Activated CD8-positive, alpha-beta memory T cell treated with anti-CD3 and anti-CD28 coated beads for 48 hours (primary cell): Measurements from ENCODE around the gene MIF.
"Not testable (repeated sequence)": the region's sequence is repeated elsewhere in the genome, so short reads cannot be mapped to it uniquely, and the experiment has no call there.

ENCODE experiments used
- DNase-seq, 3 experiments: peaks; one replicate each; pipeline ENCODE4 v3.0.0-alpha.2; 2020; ENCODE audit warnings: low read depth in 2 of 3, low spot score in 2 of 3

MIF gene

GRCh38 chr22:23900227-23900626, 6.0 kb downstream of the MIF start:
- not testable (repeated sequence) for DNase-seq

- DNase-seq: no peak
Observed at GRCh38 chr22:23901600-23901999, 7.4 kb downstream of the MIF start.

DNA sequence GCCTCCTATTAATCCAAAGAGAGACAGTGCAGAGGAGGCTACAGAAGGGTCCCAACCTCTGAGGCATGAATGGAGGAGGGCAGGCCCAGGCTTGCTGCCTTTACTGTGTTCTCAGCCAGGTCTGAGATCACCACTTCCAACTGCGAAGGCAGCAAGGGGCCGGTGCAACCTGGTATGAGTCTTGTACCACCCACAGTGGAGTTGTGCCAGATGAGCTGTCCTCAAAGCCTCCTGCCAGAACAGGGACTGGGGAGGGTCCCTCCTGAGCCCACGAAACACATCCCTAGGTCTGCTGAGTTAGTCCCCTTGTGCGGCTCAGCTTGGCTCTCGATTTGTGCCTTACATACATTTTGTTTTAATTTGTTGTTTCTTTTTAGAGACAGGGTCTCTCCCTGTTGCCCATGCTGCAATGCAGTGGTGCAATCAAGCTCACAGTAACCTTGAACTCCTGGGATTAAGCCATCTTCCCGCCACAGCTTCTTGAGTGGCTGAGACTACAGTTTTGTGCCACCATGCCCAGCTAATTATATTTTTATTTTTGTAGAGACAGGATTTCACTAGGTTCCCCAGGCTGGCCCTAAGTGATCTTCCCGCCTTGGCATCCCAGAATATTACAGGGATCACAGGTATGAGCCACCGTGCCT, 9.3 kb downstream of the MIF start:
- DNase-seq: no peak

GRCh38 chr22:23904573-23905254, 10.5 kb downstream of the MIF start:
- no peak for DNase-seq

DNA sequence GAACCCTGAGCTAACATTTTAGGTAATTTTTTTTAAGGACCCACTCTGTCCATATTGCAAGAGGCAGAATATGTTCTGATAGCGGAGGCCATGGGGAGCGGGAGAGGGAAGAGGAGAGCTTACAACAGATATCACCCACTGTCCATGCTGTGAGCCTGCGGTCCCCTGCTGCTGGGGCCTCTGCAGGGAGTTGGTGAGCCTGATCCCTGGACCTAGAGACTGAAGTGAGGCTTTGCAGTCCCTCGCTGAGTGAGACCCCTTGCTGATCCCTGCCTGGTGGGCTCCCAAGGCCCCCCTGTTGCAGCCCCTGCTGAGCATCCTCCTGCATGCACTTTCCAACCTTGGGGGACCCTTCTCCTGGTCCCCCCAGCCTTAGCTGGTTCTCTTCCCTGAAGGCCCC, 12.5 kb downstream of the MIF start:
- DNase-seq: no peak

- not testable (repeated sequence) for DNase-seq
Observed at GRCh38 chr22:23907423-23907822, 13.2 kb downstream of the MIF start.

GRCh38 chr22:23908587-23909205, 14.5 kb downstream of the MIF start:
- no peak for DNase-seq

DNA sequence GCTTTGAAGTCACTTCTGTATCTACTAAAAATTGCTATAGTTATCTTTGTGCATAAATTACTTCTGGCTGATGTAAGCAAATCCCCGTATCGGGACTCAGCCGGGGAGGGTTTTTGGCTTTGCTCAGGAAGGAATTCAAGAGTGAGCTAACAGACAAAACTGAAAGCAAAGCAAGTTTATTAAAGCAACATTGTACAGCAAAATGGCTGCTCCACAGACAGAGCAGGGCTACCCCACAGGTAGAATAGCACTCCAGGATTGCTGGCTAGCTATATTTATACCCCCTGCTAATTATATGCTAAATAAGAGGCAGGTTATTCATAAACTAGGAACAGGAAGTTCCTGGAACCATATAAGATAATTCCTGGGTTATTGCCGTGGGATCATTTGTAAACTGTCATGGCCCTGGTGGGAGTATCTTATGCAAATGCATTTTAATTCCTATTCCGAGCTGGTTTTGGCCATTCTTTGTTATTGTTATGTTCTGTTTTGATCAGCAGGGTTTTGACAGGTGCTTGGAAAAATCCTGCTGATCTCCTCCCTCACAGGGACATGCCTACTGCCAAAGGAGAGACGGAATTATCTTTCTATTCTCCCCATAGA, 15.2 kb downstream of the MIF start:
- no peak for DNase-seq

DNA sequence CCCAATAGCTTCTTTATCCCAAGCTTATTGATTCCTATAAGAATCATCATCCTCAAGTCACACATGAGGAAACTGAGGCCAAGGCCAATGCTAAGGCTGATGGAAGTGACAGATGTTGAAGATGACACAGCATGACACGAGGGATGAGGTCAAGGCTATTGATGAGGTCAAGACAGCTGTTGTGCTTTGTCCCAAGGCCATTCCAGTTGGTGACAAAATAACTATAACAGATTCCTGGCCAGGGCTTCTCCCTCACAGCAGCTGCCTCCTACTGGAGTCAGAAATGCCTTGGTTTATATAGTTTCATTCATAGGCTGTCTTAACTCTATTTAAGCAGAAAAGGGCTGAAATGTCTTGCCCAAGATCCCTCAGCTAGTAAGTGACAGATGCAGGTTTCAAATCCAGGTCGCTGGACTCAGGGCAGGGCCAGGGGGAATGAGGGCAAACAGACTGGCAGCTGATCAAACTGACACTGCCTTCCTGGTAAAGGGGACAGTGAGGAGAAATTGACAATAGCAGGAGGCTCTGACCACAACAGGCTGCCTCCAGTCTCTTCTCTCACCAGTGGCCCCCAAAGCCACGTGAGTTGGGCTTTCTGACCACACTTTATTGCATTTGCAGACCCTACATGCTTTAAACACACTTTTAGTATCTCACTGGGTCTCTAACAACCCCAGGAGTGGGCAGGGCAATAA, 16.5 kb downstream of the MIF start:
- no peak for DNase-seq

GRCh38 chr22:23911318-23911980, 17.3 kb downstream of the MIF start:
- DNase-seq: no peak

DNA sequence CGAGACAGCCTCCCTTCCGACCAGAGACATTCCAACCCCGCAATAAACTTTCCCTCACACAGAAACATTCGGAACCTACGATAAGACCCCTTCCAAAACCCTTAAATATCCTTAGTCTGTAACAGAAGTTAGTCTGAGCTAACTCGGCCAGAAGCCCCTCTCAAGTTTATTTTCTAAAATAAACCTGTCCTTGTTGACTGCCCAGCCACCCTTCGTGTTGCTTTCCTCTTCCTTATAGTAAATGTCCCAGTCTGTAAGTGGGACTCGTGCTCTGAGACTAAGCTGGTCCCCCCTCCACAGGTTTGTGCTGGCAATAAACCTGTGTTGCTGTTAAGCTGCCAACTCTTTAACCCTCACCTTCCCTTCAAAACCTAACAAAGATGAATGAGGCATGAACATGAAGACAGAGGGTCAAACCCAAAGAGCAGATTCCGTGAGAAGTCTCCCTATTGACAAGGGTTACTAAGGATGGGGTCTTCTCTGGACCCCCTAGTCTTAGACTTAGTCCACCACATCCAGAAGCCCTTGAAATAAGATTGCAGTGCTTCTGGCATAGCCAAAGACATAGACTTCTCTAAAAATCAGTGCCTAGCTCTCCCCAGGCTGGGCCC, 18.2 kb downstream of the MIF start:
- no peak for DNase-seq

DNA sequence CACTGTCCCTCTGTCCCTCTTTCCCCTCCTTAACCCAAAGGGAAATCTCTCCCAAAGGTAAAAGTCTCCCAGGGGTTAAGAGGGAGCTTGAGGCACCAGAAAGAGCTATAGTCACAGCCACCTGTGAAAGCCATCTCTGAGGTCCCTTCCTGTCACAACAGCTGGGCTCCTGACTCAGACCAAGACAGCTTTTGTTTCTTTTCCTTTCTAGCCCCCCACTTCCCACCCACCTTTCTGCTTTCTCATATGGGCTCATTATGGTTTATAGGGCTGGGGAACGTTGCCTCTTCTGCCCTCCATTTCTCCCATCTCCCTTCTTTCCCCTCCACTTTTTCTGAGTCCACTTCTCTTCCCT, 19.1 kb downstream of the MIF start:
- DNase-seq: no peak

DNA sequence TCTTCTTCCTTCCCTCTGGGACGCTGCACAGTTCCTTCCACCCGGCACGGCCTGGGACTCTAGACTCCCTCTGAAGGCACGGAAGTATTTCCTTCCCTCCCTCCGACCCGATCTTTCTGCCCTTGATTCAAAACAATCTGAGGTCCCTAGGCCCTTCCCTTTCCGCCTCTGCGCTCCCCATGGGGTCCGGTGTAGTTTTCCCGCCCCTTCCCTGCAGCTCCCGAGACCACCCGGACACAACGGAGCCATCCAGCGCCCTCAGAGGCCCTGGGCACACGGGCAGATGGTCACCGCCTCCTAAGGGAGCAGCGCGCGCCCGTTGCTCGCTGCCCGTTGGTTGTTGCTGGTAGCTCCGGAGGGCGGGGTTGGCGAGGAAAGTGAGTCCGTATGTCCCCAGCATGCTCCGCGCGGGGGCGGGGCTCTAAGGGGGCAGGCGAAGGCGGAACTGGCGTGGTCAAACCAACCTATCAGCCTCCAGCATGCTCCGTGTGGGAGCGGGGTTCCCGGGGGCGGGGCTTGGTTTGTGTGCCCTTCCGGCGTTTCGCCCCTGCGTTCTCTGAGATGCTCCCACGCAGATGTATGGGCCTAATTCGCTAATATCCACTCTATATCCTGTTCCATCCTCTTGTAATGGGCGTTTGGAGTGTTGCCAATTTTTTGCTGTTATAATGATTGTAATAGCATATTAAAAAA, 19.6 kb downstream of the MIF start:
- peak; percentile 97 to 99 (median 99) for DNase-seq

DNA sequence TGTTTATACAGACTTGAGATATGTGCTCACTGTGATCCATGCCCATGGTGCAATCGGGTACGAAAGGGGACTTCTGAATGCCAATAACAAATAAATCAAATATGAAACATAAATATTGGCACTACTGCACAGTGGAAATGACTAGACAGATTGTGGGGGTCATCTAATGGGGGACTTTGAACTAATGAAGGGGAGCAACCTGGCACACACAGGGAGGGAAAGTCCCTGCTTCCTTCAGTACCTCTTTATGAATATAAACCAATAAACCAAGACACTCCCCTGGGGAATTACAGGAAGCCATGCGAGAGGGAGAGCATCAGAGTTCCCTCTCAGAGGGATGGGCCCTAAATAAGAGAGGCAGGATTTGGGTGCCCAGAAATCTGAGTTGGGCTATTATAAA, 21.1 kb downstream of the MIF start:
- no peak for DNase-seq

GRCh38 chr22:23920267-23920611, 26.1 kb downstream of the MIF start:
- not testable (repeated sequence) for DNase-seq

DNA sequence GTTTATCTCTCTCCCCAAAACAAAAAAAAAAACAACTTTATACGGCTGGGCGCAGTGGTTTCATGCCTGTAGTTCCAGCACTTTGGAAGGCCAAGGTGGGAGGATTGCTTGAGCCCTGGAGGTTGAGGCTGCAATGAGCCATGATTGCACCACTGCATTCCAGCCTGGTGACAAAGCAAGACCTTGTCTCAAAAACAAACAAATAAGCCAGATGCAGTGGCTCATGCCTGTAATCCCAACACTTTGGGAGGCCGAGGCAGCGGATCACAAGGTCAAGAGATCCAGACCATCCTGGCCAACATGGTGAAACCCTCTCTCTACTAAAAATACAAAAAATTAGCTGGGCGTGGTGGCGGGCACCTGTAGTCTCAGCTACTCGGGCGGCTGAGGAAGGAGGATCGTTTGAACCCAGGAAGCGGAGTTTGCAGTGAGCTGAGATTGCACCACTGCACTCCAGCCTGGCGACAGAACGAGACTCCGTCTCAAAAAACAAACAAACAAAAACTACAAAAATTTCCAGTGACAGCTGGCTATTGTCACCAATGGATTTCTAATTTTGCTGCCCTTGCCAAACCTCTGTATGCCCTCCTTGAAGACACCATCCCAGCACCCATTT, 27.5 kb downstream of the MIF start:
- not testable (repeated sequence) for DNase-seq

DNA sequence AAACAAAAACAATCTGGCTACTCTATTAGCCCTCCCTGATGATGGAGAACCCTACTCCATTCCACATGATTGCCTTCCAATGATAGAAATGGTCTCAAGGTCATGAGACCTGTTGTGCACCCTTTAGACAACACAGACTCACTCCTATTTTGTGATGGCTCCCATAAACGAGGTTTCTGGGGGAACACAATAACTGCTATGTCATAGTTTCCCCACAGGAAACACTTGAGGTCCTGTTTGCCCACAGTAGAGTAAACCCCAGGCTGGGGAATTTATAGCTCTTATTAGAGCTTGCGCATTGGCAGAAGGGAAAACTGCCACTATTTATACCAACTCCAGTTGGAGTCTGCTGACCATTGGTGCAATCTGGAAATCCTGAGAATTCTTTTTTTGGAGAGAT, 28.7 kb downstream of the MIF start:
- no peak for DNase-seq

DNA sequence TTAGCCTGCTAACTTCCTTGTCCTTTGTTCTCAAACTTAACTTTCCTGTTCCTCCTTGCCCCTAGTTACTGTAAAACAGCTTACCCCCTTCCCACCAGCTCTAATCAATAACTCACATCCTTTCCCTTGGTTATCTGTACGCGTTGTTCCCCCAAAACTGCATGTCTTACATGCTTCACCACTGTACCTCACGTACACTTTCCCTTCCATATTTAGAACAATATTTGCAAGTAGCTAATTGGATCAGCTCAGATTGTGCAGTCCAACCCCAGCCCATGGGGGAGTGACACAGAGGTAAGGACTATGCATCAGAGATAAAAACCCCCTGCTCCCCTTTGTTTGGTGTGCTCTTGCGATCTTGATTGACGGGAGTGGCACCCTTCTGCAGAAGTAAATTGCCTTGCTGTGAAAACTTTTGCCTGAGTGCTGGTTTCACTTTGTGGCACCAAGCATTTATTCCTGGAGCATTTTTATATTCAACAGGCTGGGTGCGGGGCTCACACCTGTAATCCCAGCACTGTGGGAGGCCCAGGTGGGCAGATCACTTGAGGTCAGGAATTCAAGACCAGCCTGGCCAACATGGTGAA, 30.9 kb downstream of the MIF start:
- no peak for DNase-seq

DNA sequence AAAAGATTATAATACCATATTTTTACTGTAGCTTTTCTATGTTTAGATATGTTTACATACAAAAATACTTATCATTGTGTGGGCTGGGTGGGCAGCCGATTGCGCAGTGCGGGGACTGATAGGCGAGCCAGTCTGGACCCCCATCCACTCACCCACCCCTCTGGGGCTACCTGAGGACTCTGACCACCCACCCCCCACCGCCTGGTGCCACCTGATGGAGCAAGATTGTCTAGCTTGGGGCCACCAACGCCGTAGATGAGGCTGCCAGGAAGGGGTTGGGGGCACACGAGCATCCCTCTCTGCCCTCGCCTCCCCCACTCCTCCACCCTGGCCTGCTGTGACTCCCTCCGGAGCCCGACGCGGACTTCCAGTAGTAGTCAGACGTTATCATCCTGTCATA, 32.4 kb downstream of the MIF start:
- no peak for DNase-seq
